Tibial artery (tissue), 4 donors: ENCODE data around the gene CHCHD4.

Experiments used
- DNase-seq, 2 donors: peaks; one replicate each; pipeline ENCODE4 v3.0.0-alpha.2; 2019
- H3K27ac ChIP-seq, 2 donors: fragments of 200-600 bp; sonication (generic) in 1 of 2; 1 replicate in 1 of 2; 2 replicates in 1 of 2; pipeline ENCODE4 v1.5.1; 2018 to 2019; ENCODE audit warnings: mild to moderate bottlenecking in 1 of 2
- H3K27me3 ChIP-seq, 2 donors: fragments of 200-600 bp; sonication (generic) in 1 of 2; one replicate each; pipeline versions ENCODE4 v1.5.1 to v1.6.0; 2016 to 2019
- H3K36me3 ChIP-seq, 3 donors: fragments of 200-600 bp; sonication (generic) in 2 of 3; one replicate each; pipeline ENCODE4 v1.5.1; 2016 to 2019; ENCODE audit warnings: mild to moderate bottlenecking in 2 of 3
- H3K4me1 ChIP-seq, 4 donors: fragments of 200-600 bp; sonication (generic) in 2 of 4; 1 replicate in 3 of 4; 2 replicates in 1 of 4; pipeline ENCODE4 v1.5.1; 2016 to 2019
- H3K4me3 ChIP-seq, 2 donors: fragments of 200-600 bp; sonication (generic) in 1 of 2; 1 replicate in 1 of 2; 2 replicates in 1 of 2; pipeline ENCODE4 v1.5.1; 2018 to 2019; ENCODE audit warnings: mild to moderate bottlenecking in 2 of 2
- H3K9me3 ChIP-seq, 3 donors: fragments of 200-600 bp; sonication (generic) in 1 of 3; one replicate each; pipeline ENCODE4 v1.5.1; 2016 to 2019
- intact Hi-C: fragments of 100-400 bp; cut with DNase I; formaldehyde crosslinking; loops from one replicate; pipeline ENCODE4 v1.15.0; 2023; ENCODE audit warnings: low total_unique reads
- TF ChIP-seq, protein P1 (sequence below), 2 experiments: fragments of 200-600 bp in 1 of 2; fragments of 450-650 bp in 1 of 2; IDR thresholded peaks; one replicate each; pipeline ENCODE4 v1.5.1; 2017 to 2019; ENCODE audit warnings: antibody characterized with exemption in 2 of 2, mild to moderate bottlenecking in 1 of 2, moderate library complexity in 1 of 2

Gene CHCHD4

DNA sequence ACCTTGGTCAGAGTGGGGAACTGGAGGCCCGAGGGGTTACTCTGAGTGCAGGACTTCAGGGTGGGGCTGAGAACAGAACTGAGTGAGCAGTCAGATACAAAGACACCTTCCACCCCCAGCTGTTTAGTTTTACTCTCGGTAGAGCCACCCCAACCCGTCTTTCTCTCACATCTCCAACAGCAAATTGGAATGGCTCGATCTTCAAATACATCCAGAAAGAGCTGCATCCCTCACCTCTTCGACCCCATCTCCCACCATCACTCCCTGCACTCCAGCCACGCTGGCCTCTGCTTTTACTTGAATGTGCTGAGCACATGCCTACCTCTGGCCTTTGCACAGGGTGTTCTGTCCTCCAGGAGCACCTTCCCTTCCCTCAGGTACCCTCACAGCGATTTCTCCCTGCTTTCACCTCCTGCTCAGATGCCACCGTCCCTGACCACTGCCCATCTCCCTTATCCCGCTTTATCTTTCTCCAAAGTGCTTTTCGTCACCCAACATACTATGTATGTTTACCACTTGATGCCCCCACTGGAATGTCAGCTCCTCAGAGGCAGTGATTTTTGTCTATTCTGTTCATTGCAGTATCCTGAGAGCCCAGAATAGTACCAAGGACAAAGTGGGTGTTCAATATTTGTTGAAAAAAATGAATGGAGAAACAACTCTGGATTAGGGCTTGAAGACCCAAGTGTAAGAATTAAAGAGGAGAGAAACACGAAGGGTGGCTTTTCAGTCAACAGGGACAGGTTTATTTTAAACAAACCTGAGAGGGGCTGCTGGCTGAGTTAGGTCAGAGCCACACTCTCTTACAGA is 4.4 kb downstream of the CHCHD4 start:
- peaks cover 0 to 19% (median 9%) of the 10 kb centered on the region in 4 donors for H3K4me1 ChIP-seq
- H3K27me3 ChIP-seq: no peaks in the 10 kb centered on the region
- H3K9me3 ChIP-seq: no peaks in the 10 kb centered on the region
- H3K27ac ChIP-seq: no peak overlapping the region
- H3K36me3 ChIP-seq: peaks cover 12 to 33% (median 14%) of the 10 kb centered on the region in 3 donors
- no peak for DNase-seq
- intact Hi-C loops: loop anchor here (10.0 kb wide), 2 partner anchors 334 to 824 kb away; partner anchors contain the start of gene NR2C2
- TF ChIP-seq, protein P1, sequence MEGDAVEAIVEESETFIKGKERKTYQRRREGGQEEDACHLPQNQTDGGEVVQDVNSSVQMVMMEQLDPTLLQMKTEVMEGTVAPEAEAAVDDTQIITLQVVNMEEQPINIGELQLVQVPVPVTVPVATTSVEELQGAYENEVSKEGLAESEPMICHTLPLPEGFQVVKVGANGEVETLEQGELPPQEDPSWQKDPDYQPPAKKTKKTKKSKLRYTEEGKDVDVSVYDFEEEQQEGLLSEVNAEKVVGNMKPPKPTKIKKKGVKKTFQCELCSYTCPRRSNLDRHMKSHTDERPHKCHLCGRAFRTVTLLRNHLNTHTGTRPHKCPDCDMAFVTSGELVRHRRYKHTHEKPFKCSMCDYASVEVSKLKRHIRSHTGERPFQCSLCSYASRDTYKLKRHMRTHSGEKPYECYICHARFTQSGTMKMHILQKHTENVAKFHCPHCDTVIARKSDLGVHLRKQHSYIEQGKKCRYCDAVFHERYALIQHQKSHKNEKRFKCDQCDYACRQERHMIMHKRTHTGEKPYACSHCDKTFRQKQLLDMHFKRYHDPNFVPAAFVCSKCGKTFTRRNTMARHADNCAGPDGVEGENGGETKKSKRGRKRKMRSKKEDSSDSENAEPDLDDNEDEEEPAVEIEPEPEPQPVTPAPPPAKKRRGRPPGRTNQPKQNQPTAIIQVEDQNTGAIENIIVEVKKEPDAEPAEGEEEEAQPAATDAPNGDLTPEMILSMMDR (IDR thresholded peaks at IDR 0.05): no peak
- no peak overlapping the region for H3K4me3 ChIP-seq

DNA sequence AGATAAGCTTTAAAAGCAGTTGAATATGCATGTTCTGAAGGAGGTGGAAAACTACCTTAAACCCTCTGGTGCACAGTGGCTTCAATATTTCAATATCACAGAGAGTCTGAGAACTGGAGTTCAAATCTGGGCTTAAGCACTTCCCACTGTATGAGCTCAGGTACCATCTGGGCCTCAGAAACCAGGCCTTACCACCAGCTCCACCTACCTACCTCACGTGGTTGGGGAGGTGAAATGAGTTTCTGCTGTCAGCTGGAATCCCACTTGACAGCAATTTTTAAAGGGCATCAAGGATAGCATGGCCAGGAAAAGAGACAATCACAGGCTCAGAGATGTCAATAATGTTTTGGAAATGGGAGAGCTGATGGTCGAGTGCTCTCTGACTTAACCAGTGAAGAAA is 5.0 kb downstream of the CHCHD4 start:
- Histone ChIP-seq H3K9me3 (no peaks in the 10 kb centered on the region), H3K27me3 (no peaks in the 10 kb centered on the region), H3K4me3 (no peak overlapping the region), H3K27ac (no peak overlapping the region), H3K36me3 (peaks cover 18 to 39% (median 20%) of the 10 kb centered on the region in 3 donors), H3K4me1 (peaks cover 0 to 19% (median 9%) of the 10 kb centered on the region in 4 donors)
- TF ChIP-seq, protein P1 (IDR thresholded peaks at IDR 0.05): no peak
- no peak for DNase-seq
- intact Hi-C loops: loop anchor here (10.0 kb wide), 2 partner anchors 335 to 825 kb away; partner anchors contain the start of gene NR2C2

DNA sequence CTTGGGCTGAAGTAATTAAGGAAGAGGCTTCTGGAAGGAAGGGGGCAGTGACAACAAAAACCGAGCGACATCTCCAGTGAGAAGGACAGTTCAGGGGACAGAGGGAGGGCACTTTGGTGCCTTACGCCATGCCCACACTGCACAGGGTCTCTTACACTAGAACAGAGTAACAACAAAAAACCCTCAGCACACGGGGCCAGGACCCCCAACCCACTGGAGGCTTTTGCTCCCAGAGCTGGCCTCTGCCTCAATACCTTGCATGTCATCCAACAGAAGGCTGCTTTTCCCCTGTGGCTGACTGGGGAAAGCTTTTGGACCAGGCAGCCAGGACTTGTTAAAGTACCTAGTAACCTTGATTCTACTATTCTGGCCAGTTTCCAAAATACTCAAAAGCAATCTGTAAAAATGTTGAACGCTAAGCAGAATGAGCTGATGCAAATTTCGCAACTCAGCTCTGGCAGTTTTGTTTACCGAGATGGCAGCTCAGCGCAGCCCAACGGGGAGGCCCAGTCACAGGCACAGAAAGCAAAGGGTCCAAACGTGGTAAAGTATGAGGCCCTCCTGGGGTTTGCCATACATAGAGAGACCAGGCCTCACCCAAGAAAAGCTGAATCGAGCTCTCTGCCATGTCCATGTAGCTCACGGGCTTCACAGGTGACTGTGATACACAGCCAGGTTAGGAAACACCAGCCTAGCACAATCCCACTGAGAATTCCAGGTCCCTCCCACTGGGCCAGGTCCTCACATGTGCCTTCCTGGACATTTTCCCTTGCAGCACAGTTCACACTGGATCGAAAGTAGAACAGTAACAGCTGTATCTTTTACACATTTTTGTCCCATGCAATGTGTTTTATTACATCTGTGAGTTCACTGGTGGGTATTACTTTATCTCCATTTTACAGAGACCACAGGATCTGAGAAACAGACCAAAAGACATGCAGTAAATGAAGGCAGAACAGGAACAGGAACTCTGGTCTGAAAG is 6.0 kb downstream of the CHCHD4 start:
- TF ChIP-seq, protein P1 (IDR thresholded peaks at IDR 0.05): no peak
- Histone ChIP-seq H3K9me3 (no peaks in the 10 kb centered on the region), H3K4me1 (peaks cover 0 to 13% (median 5%) of the 10 kb centered on the region in 4 donors), H3K4me3 (no peak overlapping the region), H3K36me3 (peaks cover 23 to 49% (median 30%) of the 10 kb centered on the region in 3 donors), H3K27ac (no peak overlapping the region), H3K27me3 (no peaks in the 10 kb centered on the region)
- no peak for DNase-seq
- intact Hi-C loops: no loop called here

DNA sequence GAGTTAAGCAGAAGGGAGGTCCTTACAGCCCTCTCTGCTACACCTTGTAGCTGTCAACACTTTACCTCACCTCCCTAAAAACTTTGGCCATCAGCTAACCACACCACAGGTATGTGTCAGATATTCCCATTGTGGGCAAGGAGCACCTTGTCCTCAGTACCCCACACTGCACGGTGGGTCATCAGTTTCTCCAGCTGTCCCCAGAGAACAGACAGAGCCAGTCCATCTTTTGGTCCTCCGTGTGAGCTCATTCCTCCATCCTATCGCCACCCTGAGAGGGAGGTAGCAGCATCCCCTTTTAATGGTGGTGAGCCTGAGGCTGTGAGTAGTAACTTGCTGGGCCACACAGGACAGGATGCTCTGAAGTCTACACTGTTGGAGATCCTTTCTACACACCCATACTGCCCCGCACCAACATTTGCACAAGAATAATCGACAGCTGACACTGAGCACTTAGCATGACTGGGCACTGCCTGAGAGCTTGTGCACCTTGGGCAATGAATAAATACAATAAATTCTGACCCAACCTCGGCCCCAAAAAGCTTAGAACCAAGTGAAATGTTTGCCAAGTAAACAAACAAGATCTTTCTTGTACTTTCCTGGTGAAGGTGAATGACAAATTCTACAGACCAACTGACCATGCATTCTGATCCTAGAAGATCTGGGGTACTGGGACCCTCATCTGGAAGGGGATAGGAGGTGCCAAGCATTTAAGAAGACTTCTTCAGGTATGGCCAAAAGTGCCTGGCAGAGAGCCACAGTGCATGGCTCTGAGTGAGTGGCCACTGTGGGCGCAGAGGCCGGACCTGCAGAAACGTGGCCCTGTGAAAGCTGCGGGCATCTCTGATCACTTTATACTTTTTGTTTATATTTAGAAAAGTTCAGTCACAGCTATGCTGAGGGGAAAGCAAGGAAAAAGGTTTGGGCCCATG is 6.9 kb downstream of the CHCHD4 start:
- no peaks in the 10 kb centered on the region for H3K9me3 ChIP-seq
- TF ChIP-seq, protein P1 (IDR thresholded peaks at IDR 0.05): no peak
- H3K27ac ChIP-seq: no peak overlapping the region
- H3K27me3 ChIP-seq: no peaks in the 10 kb centered on the region
- DNase-seq: no peak
- intact Hi-C loops: no loop called here
- peaks cover 0 to 5% (median 0%) of the 10 kb centered on the region in 4 donors for H3K4me1 ChIP-seq
- no peak overlapping the region for H3K4me3 ChIP-seq
- H3K36me3 ChIP-seq: peaks cover 29 to 58% (median 40%) of the 10 kb centered on the region in 3 donors
